Endodermal cell (in vitro differentiated cells): Measurements from ENCODE around the gene LRP2BP. TPM values are rescaled to one million over a fixed set of nuclear protein-coding genes. Genes with fewer than 3 reads are reported as not detected.
"Not testable (repeated sequence)": the region's sequence is repeated elsewhere in the genome, so short reads cannot be mapped to it uniquely, and the experiment has no call there.

Experiments
- DNase-seq: peaks from one replicate; pipeline ENCODE4 v3.0.0-alpha.2; 2017
- H3K27ac ChIP-seq: 2 replicates; pipeline ENCODE4 v1.5.1; 2013; ENCODE audit warnings: mild to moderate bottlenecking, low read depth, low read length, moderate library complexity
- H3K27me3 ChIP-seq: 2 replicates; pipeline ENCODE4 v1.6.1; 2013; ENCODE audit warnings: mild to moderate bottlenecking, low read length, moderate library complexity; ENCODE audit not compliant: insufficient read depth, control insufficient read depth, poor library complexity, severe bottlenecking
- H3K36me3 ChIP-seq: 2 replicates; pipeline ENCODE4 v1.7.0; 2013; ENCODE audit warnings: mild to moderate bottlenecking, low read length, moderate library complexity; ENCODE audit not compliant: control insufficient read depth, insufficient read depth
- H3K4me1 ChIP-seq: one replicate; pipeline ENCODE4 v1.7.0; 2013; ENCODE audit warnings: low read length; ENCODE audit not compliant: control insufficient read depth, insufficient read depth
- H3K4me3 ChIP-seq: 2 replicates; pipeline ENCODE4 v1.5.1; 2013; ENCODE audit warnings: mild to moderate bottlenecking, low read length, moderate library complexity
- H3K9ac ChIP-seq: 2 replicates; pipeline ENCODE4 v1.6.1; 2013; ENCODE audit warnings: mild to moderate bottlenecking, low read length, moderate library complexity; ENCODE audit not compliant: poor library complexity, severe bottlenecking; ENCODE audit errors: extremely low read depth
- H3K9me3 ChIP-seq: 2 replicates; pipeline ENCODE4 v1.6.1; 2013; ENCODE audit warnings: mild to moderate bottlenecking, low read length, moderate library complexity; ENCODE audit not compliant: control insufficient read depth
- H3K27ac Mint-ChIP-seq: 2 replicates; pipeline ENCODE4 v1.8.0; 2020; ENCODE audit warnings: mixed read lengths
- H3K27me3 Mint-ChIP-seq: 2 replicates; pipeline ENCODE4 v1.8.0; 2021; ENCODE audit warnings: mild to moderate bottlenecking, mixed read lengths; ENCODE audit not compliant: insufficient read depth
- H3K36me3 Mint-ChIP-seq: 2 replicates; pipeline ENCODE4 v1.8.0; 2020; ENCODE audit warnings: low read depth, mixed read lengths
- H3K4me1 Mint-ChIP-seq: 2 replicates; pipeline ENCODE4 v1.8.0; 2020; ENCODE audit warnings: mixed read lengths
- H3K4me3 Mint-ChIP-seq: 2 replicates; pipeline ENCODE4 v1.8.0; 2020; ENCODE audit warnings: mild to moderate bottlenecking, moderate library complexity, mixed read lengths
- H3K9me3 Mint-ChIP-seq: 2 replicates; pipeline ENCODE4 v1.8.0; 2020; ENCODE audit warnings: mild to moderate bottlenecking, mixed read lengths
- CTCF ChIP-seq: fragments of 200-600 bp; sonication (generic); conservative IDR thresholded peaks from 2 replicates; pipeline ENCODE4 v1.5.0; 2021; ENCODE audit warnings: antibody characterized with exemption, mild to moderate bottlenecking
- WGBS, 2 experiments: methylation state at CpG; one replicate each; pipeline versions ENCODE4 v1.1.5 to v1.1.7; 2013; ENCODE audit warnings: missing lambda C conversion rate in 2 of 2, mixed read lengths in 1 of 2; ENCODE audit not compliant: insufficient coverage in 1 of 2, insufficient read length in 1 of 2; 5-methylcytosine and 5-hydroxymethylcytosine counted together
- total RNA-seq, 2 donors: library from RNA; stranded (reverse); fragmentation: NEBNext Ultra II Directional in 1 of 2; extraction: Animal tissue kit (Norgen Biotek cat#: 25700) in 1 of 2; gene quantifications; 2 replicates in 1 of 2; 3 replicates in 1 of 2; pipeline ENCODE4 v1.2.1, GENCODE V29; 2021

Gene LRP2BP
- total RNA-seq, 2 donors from 2014 or later, result 0.15 TPM; not detected in 1

GRCh38 chr4:185322803-185323202, 72.9 kb downstream of the LRP2BP start:
- no peak for TF ChIP-seq CTCF

GRCh38 chr4:185318679-185319078, 77.0 kb downstream of the LRP2BP start:
- H3K9me3 Mint-ChIP-seq, result peaks cover 44% of the 10 kb centered on the region
- peaks cover 8% of the 10 kb centered on the region for H3K4me1 ChIP-seq
- DNase-seq, result peak; percentile 49
- peaks cover 12% of the 10 kb centered on the region for H3K4me1 Mint-ChIP-seq
- H3K4me3 Mint-ChIP-seq, result no peak overlapping the region
- H3K36me3 ChIP-seq, result peaks cover 70% of the 10 kb centered on the region
- H3K27me3 Mint-ChIP-seq, result no peaks in the 10 kb centered on the region
- H3K27me3 ChIP-seq, result no peaks in the 10 kb centered on the region
- H3K27ac Mint-ChIP-seq, result peak overlapping the region; percentile 97
- TF ChIP-seq CTCF, result no peak
- peaks cover 75% of the 10 kb centered on the region for H3K36me3 Mint-ChIP-seq
- peak overlapping the region; percentile 7 for H3K27ac ChIP-seq
- no peak overlapping the region for H3K4me3 ChIP-seq
- no peak overlapping the region for H3K9ac ChIP-seq
- WGBS, 2 experiments, result 0% methylated on average over 1 of the region's 2 CpGs
- peaks cover 46% of the 10 kb centered on the region for H3K9me3 ChIP-seq

More at GRCh38 chr4:185322803-185323202, 72.9 kb downstream of the LRP2BP start:
- Histone ChIP-seq H3K36me3 (peaks cover 71% of the 10 kb centered on the region), H3K27me3 (no peaks in the 10 kb centered on the region), H3K4me1 (peaks cover 8% of the 10 kb centered on the region), H3K9me3 (peaks cover 60% of the 10 kb centered on the region), H3K9ac (no peak overlapping the region), H3K4me3 (peak overlapping the region; percentile 33), H3K27ac (no peak overlapping the region)
- Mint-ChIP-seq H3K27ac (no peak overlapping the region), H3K9me3 (peaks cover 49% of the 10 kb centered on the region), H3K4me1 (peaks cover 7% of the 10 kb centered on the region), H3K4me3 (no peak overlapping the region), H3K36me3 (peaks cover 73% of the 10 kb centered on the region), H3K27me3 (no peaks in the 10 kb centered on the region)
- DNase-seq, result no peak
- WGBS, 2 experiments, result 91 to 97% methylated on average over 1 to 2 of the region's 2 CpGs

GRCh38 chr4:185317880-185318279, 77.8 kb downstream of the LRP2BP start:
- Mint-ChIP-seq H3K4me3 (no peak overlapping the region), H3K27me3 (no peaks in the 10 kb centered on the region), H3K27ac (no peak overlapping the region), H3K4me1 (peaks cover 12% of the 10 kb centered on the region), H3K36me3 (peaks cover 75% of the 10 kb centered on the region), H3K9me3 (peaks cover 37% of the 10 kb centered on the region)
- H3K9me3 ChIP-seq, result peaks cover 38% of the 10 kb centered on the region
- no peak overlapping the region for H3K27ac ChIP-seq
- 100% methylated on average over 1 of the region's 1 CpG; no CpG with 5 or more reads in 1 of the 2 experiments for WGBS, 2 experiments
- peak; percentile 40 for TF ChIP-seq CTCF
- H3K27me3 ChIP-seq, result no peaks in the 10 kb centered on the region
- no peak overlapping the region for H3K4me3 ChIP-seq
- no peak overlapping the region for H3K9ac ChIP-seq
- H3K4me1 ChIP-seq, result peaks cover 8% of the 10 kb centered on the region
- DNase-seq, result no peak
- H3K36me3 ChIP-seq, result peaks cover 70% of the 10 kb centered on the region

- not testable (repeated sequence) for H3K4me3 Mint-ChIP-seq
- H3K9me3 ChIP-seq, result peaks cover 34% of the 10 kb centered on the region
These were observed 78.3 kb downstream of the LRP2BP start for GRCh38 chr4:185317462-185317861.

More at GRCh38 chr4:185317462-185317861, 78.3 kb downstream of the LRP2BP start:
- H3K36me3 Mint-ChIP-seq, result peaks cover 74% of the 10 kb centered on the region
- H3K27me3 ChIP-seq, H3K9ac ChIP-seq, DNase-seq, H3K27me3 Mint-ChIP-seq, H3K27ac Mint-ChIP-seq, H3K27ac ChIP-seq, H3K4me1 ChIP-seq, H3K4me3 ChIP-seq: not testable (repeated sequence)
- H3K36me3 ChIP-seq, result peaks cover 70% of the 10 kb centered on the region
- H3K9me3 Mint-ChIP-seq, result peaks cover 33% of the 10 kb centered on the region
- peaks cover 12% of the 10 kb centered on the region for H3K4me1 Mint-ChIP-seq
- 98 to 100% methylated on average over 1 to 3 of the region's 3 CpGs for WGBS, 2 experiments
